Colon (tissue), 2 donors: Measurements from ENCODE around the gene ACMSD.
"Not testable (repeated sequence)": the region's sequence is repeated elsewhere in the genome, so short reads cannot be mapped to it uniquely, and the experiment has no call there.

ENCODE experiments used
- FAIRE-seq: peaks from 2 replicates; lab custom pipeline; 2012; peaks lifted over from hg19 to GRCh38; lab: Jason Lieb, UNC
- donor health status: control.
- donor health status: control.

ACMSD gene

GRCh38 chr2:134838143-134838620 is at the start of gene ACMSD:
TSS of gene ACMSD (plus strand) at chr2:134838616. CDS start at chr2:134838683, 67 bp downstream.
- FAIRE-seq, result no peak

GRCh38 chr2:134790487-134790886 is 47.9 kb upstream of the ACMSD start:
- FAIRE-seq, result no peak

- no peak for FAIRE-seq
Measured at GRCh38 chr2:134791616-134792015, 46.8 kb upstream of the ACMSD start.

- no peak for FAIRE-seq
Measured at GRCh38 chr2:134792186-134792585, 46.2 kb upstream of the ACMSD start.

GRCh38 chr2:134795765-134796164 is 42.7 kb upstream of the ACMSD start:
- no peak for FAIRE-seq

- no peak for FAIRE-seq
Measured at GRCh38 chr2:134796373-134796772, 42.0 kb upstream of the ACMSD start.

GRCh38 chr2:134799936-134800335 is 38.5 kb upstream of the ACMSD start:
- FAIRE-seq, result no peak

GRCh38 chr2:134800341-134800740 is 38.1 kb upstream of the ACMSD start:
- no peak for FAIRE-seq

- not testable (repeated sequence) for FAIRE-seq
Measured at GRCh38 chr2:134803609-134804405, 34.6 kb upstream of the ACMSD start.

- no peak for FAIRE-seq
Measured at GRCh38 chr2:134815741-134816140, 22.7 kb upstream of the ACMSD start.

- no peak for FAIRE-seq
Measured at GRCh38 chr2:134818321-134818720, 20.1 kb upstream of the ACMSD start.

GRCh38 chr2:134819334-134819733 is 19.1 kb upstream of the ACMSD start:
- no peak for FAIRE-seq

- no peak for FAIRE-seq
Measured at GRCh38 chr2:134823431-134823830, 15.0 kb upstream of the ACMSD start.

GRCh38 chr2:134823832-134824231 is 14.6 kb upstream of the ACMSD start:
- no peak for FAIRE-seq

- FAIRE-seq, result not testable (repeated sequence)
Measured at GRCh38 chr2:134825716-134826115, 12.7 kb upstream of the ACMSD start.

- FAIRE-seq, result no peak
Measured at GRCh38 chr2:134835471-134835870, 2.9 kb upstream of the ACMSD start.

- FAIRE-seq, result no peak
Measured at GRCh38 chr2:134836986-134837385, 1.4 kb upstream of the ACMSD start.

GRCh38 chr2:134839649-134840048 is 1.2 kb downstream of the ACMSD start:
- FAIRE-seq, result no peak

- FAIRE-seq, result no peak
Measured at GRCh38 chr2:134842930-134843490, 4.6 kb downstream of the ACMSD start.

- FAIRE-seq, result no peak
Measured at GRCh38 chr2:134843968-134844367, 5.6 kb downstream of the ACMSD start.

GRCh38 chr2:134845028-134845427 is 6.6 kb downstream of the ACMSD start:
- no peak for FAIRE-seq

GRCh38 chr2:134845719-134846118 is 7.3 kb downstream of the ACMSD start:
- no peak for FAIRE-seq

- FAIRE-seq, result no peak
Measured at GRCh38 chr2:134846213-134846612, 7.8 kb downstream of the ACMSD start.

- FAIRE-seq, result not testable (repeated sequence)
Measured at GRCh38 chr2:134847582-134847981, 9.2 kb downstream of the ACMSD start.
